Germinal center (tissue), 1 donor: ENCODE measurements around the gene CYB561.

ENCODE experiments used
- DNase-seq: peaks from one replicate; pipeline ENCODE4 v3.0.0; 2012; ENCODE audit warnings: mixed read lengths, low spot score

CYB561 gene

DNA sequence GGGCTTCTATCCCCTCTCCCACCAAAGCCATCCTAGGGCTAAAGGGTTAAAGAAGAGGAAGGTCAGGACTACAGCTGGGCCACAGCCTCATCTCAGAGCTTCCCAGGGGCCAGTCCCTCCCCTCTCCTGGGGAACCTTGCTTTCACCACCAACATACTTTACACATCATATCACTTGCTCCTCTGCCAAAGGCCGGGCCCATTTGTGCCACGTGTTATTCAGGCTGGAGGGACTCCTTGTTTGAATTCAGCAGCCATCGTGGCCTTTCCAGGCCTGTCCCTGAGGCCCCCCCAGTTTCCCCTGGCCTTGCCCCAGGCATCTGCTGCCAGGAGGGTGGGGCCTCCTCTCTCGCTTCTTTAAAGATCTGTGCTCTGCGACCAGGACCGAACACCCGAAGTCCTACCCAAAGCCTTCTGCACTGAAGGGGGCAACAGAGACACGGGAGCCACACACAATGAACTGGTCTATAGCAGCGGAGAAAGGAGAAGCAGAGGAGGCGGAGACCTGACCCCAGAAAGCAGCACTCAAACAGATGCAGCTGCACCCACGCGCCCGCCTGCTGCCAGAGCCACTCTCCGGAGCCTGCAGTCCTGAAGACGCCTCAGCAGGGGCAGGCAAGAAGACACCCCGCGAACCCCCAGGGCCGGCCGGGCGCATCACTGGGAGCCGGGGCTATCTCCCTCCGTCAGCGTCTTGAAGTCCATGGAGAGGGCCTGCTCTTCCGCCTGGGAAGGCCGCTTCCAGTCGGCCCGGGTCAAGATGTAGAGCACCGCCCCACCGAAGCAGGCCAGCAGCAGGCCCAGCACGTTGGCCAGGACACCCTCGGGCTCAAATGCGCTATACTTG lies 12.1 kb downstream of the CYB561 start:
- DNase-seq = no peak

GRCh38 chr17:63431939-63432804 lies 13.9 kb downstream of the CYB561 start:
- DNase-seq = no peak

DNA sequence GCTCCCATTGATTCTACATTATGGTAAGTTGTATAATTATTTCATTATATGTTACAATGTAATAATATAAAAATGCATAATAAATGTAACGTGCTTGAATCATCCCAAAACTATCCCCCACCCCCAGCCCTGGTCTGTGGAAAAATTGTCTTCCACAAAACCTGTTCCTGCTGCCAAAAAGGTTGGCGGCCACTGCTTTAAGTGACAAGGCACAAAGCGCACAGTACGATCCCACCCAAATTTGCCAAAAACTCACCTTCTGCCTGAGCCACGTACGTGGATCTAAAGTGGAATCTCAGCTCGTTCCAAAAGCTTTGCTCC lies 14.5 kb downstream of the CYB561 start:
- no peak for DNase-seq

DNA sequence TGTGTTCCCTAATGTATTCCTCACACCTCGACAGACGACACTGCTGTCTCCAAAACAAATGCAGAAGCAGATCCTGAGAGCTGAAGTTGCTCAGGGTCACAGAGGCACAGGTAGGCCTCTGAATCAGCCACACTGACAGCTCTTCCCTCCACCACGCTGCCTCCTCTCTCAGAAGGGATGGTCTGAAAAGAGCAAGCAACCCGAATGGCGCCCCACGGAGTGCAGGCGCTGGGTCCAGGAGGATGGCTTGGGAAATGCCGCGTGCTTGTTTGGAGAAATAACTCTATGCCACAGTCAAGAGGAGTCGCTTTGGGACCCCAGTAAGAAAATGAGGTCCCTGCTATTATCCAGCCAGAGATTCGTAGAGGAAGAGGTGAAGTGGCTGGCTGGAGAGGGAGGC lies 15.9 kb downstream of the CYB561 start:
- DNase-seq = no peak

DNA sequence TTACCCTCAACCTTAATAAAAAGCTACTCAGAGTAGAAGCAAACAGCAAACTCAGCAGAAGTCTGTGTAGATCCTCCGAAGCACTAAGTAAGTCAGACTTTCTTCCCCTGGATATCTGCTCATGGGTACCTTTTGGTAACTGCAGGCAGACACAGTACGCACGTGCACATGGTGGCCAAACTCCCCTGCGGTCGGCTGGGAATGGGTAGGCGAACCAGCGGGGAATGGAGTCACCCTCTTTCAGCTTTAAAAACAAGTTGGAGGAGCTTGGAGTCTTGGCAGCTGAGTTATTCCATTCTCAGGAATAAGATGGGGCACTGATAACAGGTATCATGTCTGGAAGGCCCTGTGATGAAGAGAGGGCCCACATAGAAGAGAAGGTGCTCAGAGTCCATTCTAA lies 16.3 kb downstream of the CYB561 start:
- DNase-seq = no peak

- no peak for DNase-seq
Measured at GRCh38 chr17:63426917-63427308, 19.2 kb downstream of the CYB561 start.

GRCh38 chr17:63426041-63426916 lies 19.8 kb downstream of the CYB561 start:
- no peak for DNase-seq

GRCh38 chr17:63425483-63425882 lies 20.6 kb downstream of the CYB561 start:
- DNase-seq = peak; percentile 68

DNA sequence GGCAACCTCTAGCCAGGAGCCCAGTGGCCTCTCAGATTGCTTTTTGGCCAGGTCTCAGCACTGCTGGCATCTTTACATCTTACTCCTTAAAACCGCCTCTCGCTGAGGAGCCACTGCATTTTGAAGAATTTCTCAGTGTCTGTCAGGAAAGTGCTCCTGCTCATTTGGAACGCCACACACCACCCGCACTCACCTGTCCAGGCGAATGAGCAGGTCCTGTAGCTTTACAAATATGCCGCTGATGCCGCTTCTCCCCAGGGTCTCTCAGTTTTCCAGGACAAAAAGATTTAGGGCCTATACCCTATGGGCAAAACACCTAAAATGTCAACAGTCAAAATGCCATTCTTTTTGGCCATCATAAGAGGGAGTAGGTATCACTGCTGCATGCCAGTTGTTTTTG lies 22.1 kb downstream of the CYB561 start:
- no peak for DNase-seq

GRCh38 chr17:63423251-63423950 lies 22.7 kb downstream of the CYB561 start:
- no peak for DNase-seq

DNA sequence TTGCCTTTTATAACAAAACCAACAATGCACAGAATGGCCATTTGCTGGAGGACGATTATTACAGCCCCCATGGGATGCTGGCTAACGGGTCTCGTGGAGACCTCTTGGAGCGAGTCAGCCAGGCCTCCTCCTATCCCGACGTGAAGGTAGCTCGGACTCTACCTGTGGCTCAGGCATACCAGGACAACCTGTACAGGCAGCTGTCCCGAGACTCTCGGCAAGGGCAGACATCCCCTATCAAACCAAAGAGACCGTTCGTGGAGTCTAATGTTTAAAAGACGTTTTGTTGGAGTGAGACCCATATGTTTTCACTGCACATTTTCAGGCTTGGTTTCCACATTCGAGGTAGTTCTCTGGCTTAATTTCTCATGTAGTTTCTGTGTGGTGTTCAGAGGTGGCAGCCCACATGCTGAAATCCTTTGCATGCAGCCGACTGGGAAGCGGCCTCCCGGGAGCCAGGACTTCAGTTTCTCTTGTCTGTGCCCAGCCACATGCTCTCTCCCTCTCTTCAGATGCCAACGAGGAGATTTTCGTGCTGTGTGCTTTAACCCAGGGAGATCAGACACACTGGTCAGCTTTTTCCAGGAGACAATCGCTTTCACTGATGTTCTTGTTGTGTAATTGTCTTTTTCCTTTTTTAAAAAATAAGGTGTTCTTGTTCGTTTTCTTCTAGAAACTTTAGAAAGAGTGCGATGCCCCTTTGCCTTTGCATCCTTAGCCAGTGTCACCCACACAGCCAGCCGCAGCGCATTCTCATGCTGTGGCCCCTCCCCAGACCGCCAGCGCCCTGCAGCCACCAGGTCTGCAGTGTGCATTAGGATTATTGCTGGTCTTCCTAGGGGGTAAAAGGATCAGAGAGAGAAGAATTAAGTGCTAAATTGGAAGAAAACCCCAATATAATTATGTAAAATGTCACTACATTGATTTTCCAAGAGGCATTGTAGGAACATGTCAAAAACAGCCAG lies 24.1 kb downstream of the CYB561 start:
- DNase-seq = no peak

- DNase-seq = no peak
Measured at GRCh38 chr17:63420868-63421680, 25.0 kb downstream of the CYB561 start.

- DNase-seq = no peak
Measured at GRCh38 chr17:63419949-63420867, 25.9 kb downstream of the CYB561 start.

- DNase-seq = no peak
Measured at GRCh38 chr17:63419398-63419797, 26.7 kb downstream of the CYB561 start.

DNA sequence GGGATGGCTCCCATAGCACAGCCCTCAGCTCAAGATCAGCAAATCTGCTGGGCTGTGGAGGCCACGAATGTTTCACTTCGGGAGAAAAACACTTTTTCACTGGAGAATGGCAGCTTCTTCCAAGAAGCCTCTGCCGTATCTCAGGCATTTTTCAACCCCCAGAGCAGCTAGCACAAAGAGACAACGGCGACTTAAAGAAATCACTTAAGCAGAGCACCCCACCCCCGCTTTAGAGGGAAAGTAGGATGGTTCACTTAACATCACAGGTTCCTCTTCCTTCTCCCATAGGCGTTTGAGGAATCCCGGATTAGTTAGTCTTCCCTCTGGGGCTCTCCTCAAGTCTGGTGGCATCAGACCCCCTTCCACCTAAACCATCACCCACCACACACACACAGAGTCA lies 27.6 kb downstream of the CYB561 start:
- no peak for DNase-seq

DNA sequence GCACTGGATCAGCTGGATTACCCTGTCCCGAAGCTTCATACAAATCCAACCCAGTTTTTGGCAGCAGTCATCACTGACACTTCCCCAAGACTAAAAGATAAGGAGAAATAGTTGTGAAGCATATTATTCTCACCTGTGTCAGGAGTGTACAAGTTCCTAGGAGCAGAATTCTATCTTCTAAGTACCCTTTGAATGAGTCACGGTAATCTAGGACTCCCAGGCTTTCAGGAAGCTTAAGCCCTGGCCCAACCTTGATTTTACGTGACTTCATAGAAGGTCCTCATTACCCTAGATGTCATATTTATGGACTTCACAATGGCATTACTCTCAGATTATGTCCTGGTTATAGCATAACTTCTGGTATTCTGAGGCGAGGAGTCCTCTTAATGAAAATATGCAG lies 31.9 kb downstream of the CYB561 start:
- DNase-seq = no peak

DNA sequence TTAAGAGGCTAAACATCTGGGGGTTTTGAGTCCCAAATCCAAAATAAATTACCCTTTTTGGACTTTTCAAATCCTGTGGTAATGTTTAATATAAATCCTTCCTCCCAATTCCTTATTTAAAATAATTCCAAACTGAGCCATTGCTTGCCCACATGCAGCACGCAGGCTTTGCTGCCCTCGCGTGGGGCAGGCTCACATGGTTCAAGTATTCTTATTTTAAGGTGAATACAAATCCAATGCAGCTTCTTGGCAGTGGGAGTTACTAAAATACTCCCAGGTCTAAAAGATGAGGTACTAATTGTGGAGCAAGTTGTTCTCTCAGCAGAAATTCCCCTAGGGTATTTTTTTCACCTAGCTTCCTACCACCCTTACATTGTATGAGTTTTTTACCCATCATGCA lies 33.0 kb downstream of the CYB561 start:
- DNase-seq = no peak

DNA sequence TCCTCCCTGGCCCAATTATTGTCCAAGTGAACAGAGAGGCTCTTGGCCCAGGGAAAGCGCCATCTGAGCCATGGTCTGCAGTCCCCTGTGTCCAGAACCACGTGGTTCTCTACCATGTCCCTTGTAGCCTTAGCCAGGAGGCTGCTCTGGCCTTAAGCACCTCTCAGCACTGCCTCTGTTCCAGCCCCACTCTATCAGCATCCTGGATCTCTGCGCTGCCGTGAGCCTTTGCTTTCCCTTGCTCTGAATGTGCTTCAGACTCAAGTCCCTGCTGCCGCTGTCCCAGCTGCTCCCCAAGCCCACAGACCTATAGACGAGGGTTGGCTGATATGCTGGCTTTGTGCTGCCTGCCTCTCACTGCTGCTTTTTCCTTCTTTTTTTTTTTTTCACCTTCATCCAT lies 33.9 kb downstream of the CYB561 start:
- no peak for DNase-seq
